Common myeloid progenitor, CD34-positive (primary cell): ENCODE results near the gene ADORA2B.

ENCODE experiments used
- CTCF ChIA-PET: fragments of 350-600 bp; sonication (Branson Sonifier 250); formaldehyde crosslinking; loops from one replicate; lab custom pipeline; 2021; ENCODE audit warnings: antibody characterized with exemption; lab: Charles Lee
- POLR2A ChIA-PET: fragments of 350-600 bp; sonication (Branson Sonifier 250); formaldehyde crosslinking; loops from one replicate; lab custom pipeline; 2021; ENCODE audit warnings: antibody characterized with exemption; lab: Charles Lee
- DNase-seq, 3 donors: peaks; one replicate each; pipeline versions ENCODE4 v3.0.0 to v3.0.0-alpha.2; 2013
- H3K27ac ChIP-seq, 2 experiments: 1 replicate in 1 of 2; 2 replicates in 1 of 2; pipeline ENCODE4 v1.7.0; 2013; ENCODE audit warnings: inconsistent platforms in 2 of 2, low read length in 2 of 2, mild to moderate bottlenecking in 2 of 2, low read depth in 1 of 2, moderate library complexity in 1 of 2; ENCODE audit not compliant: severe bottlenecking in 2 of 2, insufficient read depth in 1 of 2, poor library complexity in 1 of 2
- H3K27me3 ChIP-seq, 5 experiments: replicated peaks in 2 of 5; 1 replicate in 3 of 5; 2 replicates in 2 of 5; pipeline versions ENCODE4 v1.6.1 to v1.7.0; 2013; ENCODE audit warnings: low read length in 4 of 5, mild to moderate bottlenecking in 2 of 5, moderate library complexity in 2 of 5, inconsistent platforms in 1 of 5; ENCODE audit not compliant: insufficient read depth in 5 of 5, control insufficient read depth in 4 of 5
- H3K36me3 ChIP-seq, 4 experiments: 1 replicate in 2 of 4; 2 replicates in 2 of 4; pipeline versions ENCODE4 v1.6.1 to v1.7.0; 2013; ENCODE audit warnings: low read length in 3 of 4, control low read depth in 1 of 4, mild to moderate bottlenecking in 1 of 4; ENCODE audit not compliant: control insufficient read depth in 4 of 4, insufficient read depth in 4 of 4
- H3K4me1 ChIP-seq, 4 experiments: 1 replicate in 3 of 4; 2 replicates in 1 of 4; pipeline versions ENCODE4 v1.6.1 to v1.7.1; 2013; ENCODE audit warnings: low read length in 3 of 4, mild to moderate bottlenecking in 3 of 4, control low read depth in 1 of 4, inconsistent platforms in 1 of 4, moderate library complexity in 1 of 4; ENCODE audit not compliant: control insufficient read depth in 4 of 4, insufficient read depth in 4 of 4; ENCODE audit errors: control extremely low read depth in 1 of 4
- H3K4me3 ChIP-seq, 7 experiments: 1 replicate in 4 of 7; 2 replicates in 3 of 7; pipeline versions ENCODE4 v1.5.1 to v1.7.0; 2013; ENCODE audit warnings: mild to moderate bottlenecking in 7 of 7, low read length in 6 of 7, moderate library complexity in 6 of 7, inconsistent platforms in 2 of 7, low read depth in 2 of 7, control low read depth in 1 of 7; ENCODE audit not compliant: insufficient read depth in 4 of 7, control insufficient read depth in 1 of 7; ENCODE audit errors: extremely low read depth in 1 of 7
- H3K9me3 ChIP-seq, 5 experiments: 1 replicate in 4 of 5; 2 replicates in 1 of 5; pipeline versions ENCODE4 v1.6.1 to v1.7.1; 2013; ENCODE audit warnings: low read length in 4 of 5, mild to moderate bottlenecking in 2 of 5, inconsistent platforms in 1 of 5, low read depth in 1 of 5, moderate library complexity in 1 of 5; ENCODE audit not compliant: control insufficient read depth in 4 of 5, insufficient read depth in 2 of 5; ENCODE audit errors: control extremely low read depth in 1 of 5
- WGBS: methylation state at CpG from one replicate; pipeline ENCODE4 v1.1.5; 2013; ENCODE audit not compliant: insufficient coverage; 5-methylcytosine and 5-hydroxymethylcytosine counted together

The ADORA2B gene

GRCh38 chr17:15967706-15968399, 22.9 kb downstream of the ADORA2B start:
- Histone ChIP-seq H3K27ac (peak overlapping the region in 1 of 2 experiments; percentile 85), H3K27me3 (no peaks in the 10 kb centered on the region), H3K9me3 (no peaks in the 10 kb centered on the region), H3K4me3 (no peak overlapping the region), H3K36me3 (peaks cover 0 to 26% (median 0%) of the 10 kb centered on the region in 4 experiments), H3K4me1 (peaks cover 0 to 48% (median 41%) of the 10 kb centered on the region in 4 experiments)
- POLR2A ChIA-PET = no interaction called here
- CTCF ChIA-PET = interaction anchor here (0.8 to 1.8 kb wide), 6 partner anchors 9 to 33 kb away, joined by 3 to 4 read pairs (median 3); partner anchors contain the start of gene ZSWIM7
- 98% methylated on average over 9 of the region's 11 CpGs for WGBS
- DNase-seq = no peak

GRCh38 chr17:15969463-15969862, 24.5 kb downstream of the ADORA2B start:
- peaks cover 0 to 48% (median 36%) of the 10 kb centered on the region in 4 experiments for H3K4me1 ChIP-seq
- no peak overlapping the region for H3K4me3 ChIP-seq
- no peak overlapping the region for H3K27ac ChIP-seq
- no peaks in the 10 kb centered on the region for H3K27me3 ChIP-seq
- H3K36me3 ChIP-seq = peaks cover 0 to 30% (median 0%) of the 10 kb centered on the region in 4 experiments
- POLR2A ChIA-PET = no interaction called here
- CTCF ChIA-PET = interaction anchor here (1.1 to 1.5 kb wide), 3 partner anchors 11 to 29 kb away, joined by 4 to 5 read pairs (median 5); no protein-coding TSS in a partner anchor
- no peak for DNase-seq
- WGBS = 97% methylated on average over 8 of the region's 8 CpGs
- no peaks in the 10 kb centered on the region for H3K9me3 ChIP-seq

- WGBS = 100% methylated on average over 1 of the region's 2 CpGs
- peaks cover 0 to 40% (median 7%) of the 10 kb centered on the region in 4 experiments for H3K36me3 ChIP-seq
- ChIA-PET POLR2A (interaction anchor here (0.6 kb wide), 2 partner anchors 23 to 24 kb away, joined by 3 to 4 read pairs; no protein-coding TSS in a partner anchor), CTCF (interaction anchor here (1.2 to 1.5 kb wide), 4 partner anchors 8 to 28 kb away, joined by 3 to 5 read pairs (median 4); partner anchors contain the start of gene ADORA2B)
- no peaks in the 10 kb centered on the region for H3K9me3 ChIP-seq
- H3K27me3 ChIP-seq = no peaks in the 10 kb centered on the region
- H3K27ac ChIP-seq = no peak overlapping the region
- H3K4me3 ChIP-seq = no peak overlapping the region
- peaks cover 0 to 42% (median 30%) of the 10 kb centered on the region in 4 experiments for H3K4me1 ChIP-seq
- no peak for DNase-seq
Measured at GRCh38 chr17:15970500-15970899, 25.6 kb downstream of the ADORA2B start.

DNA sequence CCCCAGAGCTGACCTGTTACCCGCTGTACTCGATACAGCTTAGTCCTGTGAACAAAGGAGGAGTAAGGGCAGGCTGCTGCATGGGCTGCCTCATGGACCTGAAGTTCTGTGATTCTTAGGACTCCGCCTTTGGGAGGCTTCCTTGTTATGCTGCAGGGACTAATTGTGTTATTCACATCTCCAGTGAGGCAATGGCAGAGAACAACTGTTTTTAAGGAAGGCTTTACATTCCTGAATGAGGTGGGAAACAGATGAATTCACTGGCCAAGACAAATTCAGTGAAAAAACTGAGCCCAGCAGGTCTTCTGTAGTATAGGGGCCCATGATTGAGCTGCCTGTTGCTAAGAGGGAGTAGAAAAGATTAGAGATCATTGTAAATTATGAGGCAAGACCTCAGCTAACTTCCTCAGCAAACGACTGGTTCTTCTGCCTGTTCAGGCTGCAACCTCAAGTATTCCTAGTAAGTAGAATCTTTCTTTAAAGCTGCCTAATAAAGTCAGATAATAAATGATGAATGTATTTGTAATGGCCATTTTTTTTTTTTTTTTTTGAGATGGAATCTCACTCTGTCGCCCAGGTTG, 26.3 kb downstream of the ADORA2B start:
- peak in 2 of 3 donors; percentile 34 to 53 for DNase-seq
- no peak overlapping the region for H3K27ac ChIP-seq
- peaks cover 0 to 35% (median 23%) of the 10 kb centered on the region in 4 experiments for H3K4me1 ChIP-seq
- POLR2A ChIA-PET = no interaction called here
- no peaks in the 10 kb centered on the region for H3K9me3 ChIP-seq
- H3K36me3 ChIP-seq = peaks cover 0 to 40% (median 7%) of the 10 kb centered on the region in 4 experiments
- no peaks in the 10 kb centered on the region for H3K27me3 ChIP-seq
- no peak overlapping the region for H3K4me3 ChIP-seq
- CTCF ChIA-PET = interaction anchor here (1.2 to 1.5 kb wide), 3 partner anchors 9 to 26 kb away, joined by 3 to 4 read pairs (median 4); partner anchors contain the start of gene ADORA2B
- WGBS = 100% methylated on average over 1 of the region's 5 CpGs

DNA sequence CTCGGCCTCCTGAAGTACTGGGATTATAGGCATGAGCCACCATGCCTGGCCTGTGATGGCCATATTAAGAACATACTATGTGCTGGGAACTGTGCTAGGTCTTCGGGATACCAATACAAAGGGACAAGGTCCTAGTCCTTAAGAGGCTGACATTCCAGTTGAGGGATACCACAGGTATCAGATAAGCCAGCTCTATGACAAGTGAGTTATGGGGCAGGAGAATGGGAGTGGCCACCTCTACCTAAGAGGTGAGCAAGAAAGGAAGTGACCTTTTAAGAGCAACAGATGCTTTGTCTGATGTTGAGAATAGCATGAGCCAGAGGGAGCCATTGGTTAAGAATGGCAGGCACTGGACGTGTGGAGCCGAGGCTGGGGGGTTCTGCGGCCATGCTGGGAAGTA, 27.0 kb downstream of the ADORA2B start:
- 100% methylated on average over 5 of the region's 5 CpGs for WGBS
- no peaks in the 10 kb centered on the region for H3K27me3 ChIP-seq
- DNase-seq = no peak
- H3K9me3 ChIP-seq = no peaks in the 10 kb centered on the region
- H3K4me3 ChIP-seq = no peak overlapping the region
- POLR2A ChIA-PET = no interaction called here
- peaks cover 0 to 28% (median 16%) of the 10 kb centered on the region in 4 experiments for H3K4me1 ChIP-seq
- CTCF ChIA-PET = interaction anchor here (1.2 to 1.3 kb wide), 2 partner anchors 10 to 27 kb away, joined by 3 to 4 read pairs; partner anchors contain the start of gene ADORA2B
- H3K36me3 ChIP-seq = peaks cover 4 to 45% (median 13%) of the 10 kb centered on the region in 4 experiments
- H3K27ac ChIP-seq = no peak overlapping the region

DNA sequence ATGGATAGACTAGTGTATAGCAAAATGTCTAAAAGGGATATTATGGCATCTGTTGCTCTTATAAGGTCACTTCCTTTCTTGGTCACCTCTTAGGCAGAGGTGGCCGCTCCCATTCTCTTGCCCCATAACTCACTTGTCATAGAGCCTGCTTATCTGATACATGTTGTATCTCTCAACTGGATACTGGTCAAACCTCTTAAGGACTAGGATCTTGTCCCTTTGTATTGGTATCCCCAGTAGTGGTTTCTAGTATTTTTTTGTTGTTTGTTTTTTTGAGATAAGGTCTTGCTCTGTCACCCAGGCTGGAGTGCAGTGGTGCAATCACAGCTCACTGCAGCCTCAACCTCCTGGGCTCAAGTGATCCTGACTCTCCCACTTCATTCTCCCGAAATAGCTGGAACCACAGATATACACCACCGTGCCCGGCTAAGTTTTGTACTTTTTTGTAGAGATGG, 27.6 kb downstream of the ADORA2B start:
- Histone ChIP-seq H3K36me3 (peaks cover 6 to 48% (median 15%) of the 10 kb centered on the region in 4 experiments), H3K9me3 (no peaks in the 10 kb centered on the region), H3K27me3 (no peaks in the 10 kb centered on the region), H3K4me3 (no peak overlapping the region), H3K4me1 (peaks cover 0 to 22% (median 10%) of the 10 kb centered on the region in 4 experiments), H3K27ac (no peak overlapping the region)
- ChIA-PET CTCF (no interaction called here), POLR2A (no interaction called here)
- DNase-seq = no peak
- 98% methylated on average over 4 of the region's 4 CpGs for WGBS
